AG09309 (cell line): Measurements from ENCODE around the gene LRRC7.
"Not testable (repeated sequence)": the region's sequence is repeated elsewhere in the genome, so short reads cannot be mapped to it uniquely, and the experiment has no call there.

ENCODE experiments used
- DNase-seq: peaks from one replicate; pipeline ENCODE4 v3.0.0-alpha.2; 2010; ENCODE audit warnings: low read depth
- H3K4me3 ChIP-seq: 2 replicates; pipeline ENCODE4 v1.5.1; 2011; ENCODE audit warnings: mild to moderate bottlenecking, low read depth, low read length, moderate library complexity; ENCODE audit not compliant: control insufficient read depth
- CTCF ChIP-seq: IDR thresholded peaks from 2 replicates; pipeline ENCODE4 v1.5.1; 2011; ENCODE audit warnings: mild to moderate bottlenecking, low read depth, low read length, inconsistent platforms; ENCODE audit not compliant: insufficient read depth, control insufficient read depth; ENCODE audit errors: missing control alignments

Gene LRRC7

GRCh38 chr1:69852706-69853105 lies 285.0 kb downstream of the LRRC7 start:
- no peak for TF ChIP-seq CTCF
- no peak overlapping the region for H3K4me3 ChIP-seq
- DNase-seq: no peak

DNA sequence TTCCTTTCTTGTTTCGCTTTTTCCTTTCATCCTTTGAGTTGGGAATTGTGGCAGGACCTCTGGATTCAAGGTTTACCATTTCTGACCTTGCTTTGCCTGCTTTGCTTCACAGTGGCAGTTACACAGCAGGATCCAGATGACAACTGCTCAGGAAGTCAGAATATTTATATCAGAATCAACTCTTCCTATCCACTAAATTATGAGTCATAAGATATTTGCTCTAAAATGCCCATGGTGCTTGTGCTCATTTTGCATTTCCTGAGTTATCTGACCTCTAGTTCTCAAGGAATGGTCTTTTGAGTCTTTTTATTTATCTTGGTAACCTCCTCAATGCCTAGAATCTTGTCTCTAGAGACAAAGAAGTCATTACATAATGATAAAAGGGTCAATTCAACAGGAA lies 290.8 kb downstream of the LRRC7 start:
- no peak for TF ChIP-seq CTCF
- no peak overlapping the region for H3K4me3 ChIP-seq
- no peak for DNase-seq

DNA sequence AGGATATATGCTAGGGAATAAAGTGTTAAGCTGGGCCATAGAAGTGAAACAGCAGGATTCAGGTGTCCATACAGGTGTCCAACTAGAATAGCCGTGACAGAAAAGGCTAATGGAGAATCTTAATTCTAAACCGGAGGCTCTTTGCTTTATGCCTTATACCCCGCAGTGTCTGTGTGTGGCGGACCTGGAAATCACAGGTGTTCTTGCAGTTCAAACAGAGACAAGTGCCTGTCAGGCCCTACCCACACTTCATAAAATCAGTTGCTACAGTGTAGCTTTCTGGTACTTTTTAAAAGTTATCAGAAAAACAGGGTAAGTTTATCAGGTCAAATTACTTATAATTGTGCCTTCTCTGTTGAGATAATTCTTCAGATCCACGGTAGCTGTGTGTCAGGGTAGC lies 293.9 kb downstream of the LRRC7 start:
- H3K4me3 ChIP-seq: no peak overlapping the region
- TF ChIP-seq CTCF: no peak
- DNase-seq: no peak

DNA sequence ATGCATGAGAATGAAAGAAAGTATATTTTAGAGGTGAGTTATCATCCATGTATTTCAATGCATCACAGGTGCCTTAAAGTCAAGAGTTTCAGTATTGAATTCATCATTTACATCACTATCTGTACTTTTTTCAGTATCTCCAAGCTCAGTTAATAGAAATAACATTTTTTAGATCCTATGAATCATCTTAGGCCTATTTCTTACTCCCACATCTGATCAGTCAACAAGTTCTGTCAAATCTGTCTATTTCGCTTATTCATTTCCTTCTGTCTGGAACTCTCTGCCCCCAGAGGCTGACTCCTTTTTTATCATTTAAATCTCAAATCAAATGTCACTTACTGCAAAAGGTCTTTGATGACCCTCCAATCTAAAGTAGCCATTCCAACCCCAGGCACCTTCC lies 295.2 kb downstream of the LRRC7 start:
- no peak for TF ChIP-seq CTCF
- DNase-seq: no peak
- H3K4me3 ChIP-seq: no peak overlapping the region

DNA sequence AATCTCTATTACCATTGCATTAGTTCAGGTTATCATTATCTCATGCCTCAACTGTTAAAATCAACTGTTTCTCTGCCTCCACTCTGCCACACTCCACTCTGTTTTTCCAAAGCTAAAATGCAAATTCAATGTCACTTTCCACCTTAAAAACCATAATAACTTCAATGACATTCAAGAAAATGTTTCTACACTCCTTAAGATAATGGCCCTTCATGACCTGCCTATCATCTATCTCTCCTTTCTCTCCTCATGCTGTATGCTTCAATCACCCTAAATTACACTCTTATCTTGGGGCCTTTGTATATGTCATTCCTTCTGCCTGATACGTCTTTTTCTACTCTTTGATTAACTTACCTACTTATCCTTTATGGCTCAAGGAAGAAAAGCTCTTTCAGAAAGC lies 296.0 kb downstream of the LRRC7 start:
- no peak overlapping the region for H3K4me3 ChIP-seq
- no peak for TF ChIP-seq CTCF
- DNase-seq: no peak

GRCh38 chr1:69871412-69871811 lies 303.7 kb downstream of the LRRC7 start:
- DNase-seq: no peak
- H3K4me3 ChIP-seq: no peak overlapping the region
- TF ChIP-seq CTCF: no peak

DNA sequence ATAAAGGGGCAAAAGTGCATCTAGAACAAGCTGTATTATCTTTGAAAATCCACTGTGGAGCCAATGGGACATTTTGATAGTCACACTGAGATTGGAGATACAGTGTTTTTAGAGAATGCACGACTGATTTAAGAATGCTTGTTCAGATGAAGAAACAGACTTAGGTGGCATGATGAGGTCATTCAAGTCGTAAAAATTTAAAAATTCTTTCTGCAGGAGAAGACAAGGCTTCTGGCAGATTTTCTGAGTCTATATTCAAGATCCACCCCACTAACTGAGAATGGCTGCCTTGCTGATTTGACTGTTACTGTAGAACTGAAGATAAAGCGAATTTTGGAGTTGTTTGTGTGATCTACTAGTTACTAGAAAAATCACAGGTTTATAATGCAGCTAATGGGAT lies 310.6 kb downstream of the LRRC7 start:
- H3K4me3 ChIP-seq: no peak overlapping the region
- TF ChIP-seq CTCF: no peak
- DNase-seq: no peak

- DNase-seq, H3K4me3 ChIP-seq: not testable (repeated sequence)
Observed at GRCh38 chr1:69888016-69888415, 320.3 kb downstream of the LRRC7 start.
